Measurements from ENCODE around the gene AKNAD1.

The AKNAD1 gene

DNA sequence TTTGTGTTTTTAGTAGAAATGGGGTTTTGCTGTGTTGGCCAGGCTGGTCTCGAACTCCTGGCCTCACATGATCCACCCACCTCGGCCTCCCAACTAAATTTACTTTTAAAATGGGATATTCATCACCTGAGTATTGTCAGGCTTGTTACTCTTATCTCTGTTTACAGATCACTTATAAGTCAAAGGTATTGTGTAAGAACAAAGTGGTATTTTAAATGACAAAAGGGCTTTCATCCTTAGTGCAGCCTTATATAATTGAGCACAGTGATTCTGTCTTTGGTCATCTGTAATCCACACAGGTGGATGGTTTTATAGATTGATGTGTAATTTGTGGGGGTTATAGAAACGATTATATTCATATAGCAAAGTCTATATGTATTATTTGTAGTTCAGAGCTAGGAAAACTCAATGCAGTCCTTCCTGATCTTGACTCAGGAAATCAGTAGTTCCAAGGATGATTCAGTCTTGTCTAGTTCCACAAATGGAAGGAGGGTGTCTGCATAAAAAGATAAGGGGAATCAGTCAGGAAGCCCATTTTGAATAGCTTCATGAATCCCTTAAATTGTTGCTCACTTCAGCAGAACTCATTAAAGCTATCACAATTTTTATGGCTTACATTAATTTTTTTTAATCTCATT is 75.8 kb downstream of the AKNAD1 start:
- no peak for DNase-seq

DNA sequence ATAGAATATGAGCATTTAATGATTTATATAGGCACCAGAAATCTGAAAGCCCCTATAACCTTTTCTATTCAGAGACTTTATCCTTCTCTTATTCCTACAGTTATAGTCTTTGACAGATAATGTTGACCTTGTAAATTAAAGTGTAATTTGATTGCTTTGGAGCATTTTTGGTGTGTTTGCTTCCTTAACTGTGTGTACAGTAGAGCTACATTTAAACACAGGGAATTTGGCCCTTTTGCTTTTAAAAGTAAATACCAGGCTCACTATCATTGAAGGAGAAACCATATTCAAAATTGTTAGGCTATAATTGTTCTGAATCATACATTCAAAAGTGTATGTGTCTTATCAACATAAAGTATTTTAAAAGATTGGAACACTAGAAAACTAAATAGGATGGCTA is 77.4 kb downstream of the AKNAD1 start:
- DNase-seq: no peak

DNA sequence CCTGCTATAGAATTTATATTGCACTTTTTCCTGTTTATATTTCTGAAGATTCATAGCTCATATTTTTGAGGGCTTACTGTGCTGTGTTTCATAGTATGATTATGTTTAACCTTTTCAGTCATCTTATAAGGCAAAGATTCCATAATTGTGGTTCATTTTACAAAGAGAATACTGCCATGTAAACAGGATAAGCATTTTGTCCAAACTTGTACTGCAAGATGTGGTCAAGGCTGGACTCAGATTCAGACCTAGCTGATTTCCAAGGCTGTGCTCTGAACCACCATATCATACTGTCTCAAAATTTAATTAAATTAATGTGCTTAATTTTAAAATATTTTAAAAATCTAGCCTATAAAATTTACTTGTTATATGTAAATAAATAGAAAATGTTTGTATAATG is 79.1 kb downstream of the AKNAD1 start:
- DNase-seq: no peak

DNA sequence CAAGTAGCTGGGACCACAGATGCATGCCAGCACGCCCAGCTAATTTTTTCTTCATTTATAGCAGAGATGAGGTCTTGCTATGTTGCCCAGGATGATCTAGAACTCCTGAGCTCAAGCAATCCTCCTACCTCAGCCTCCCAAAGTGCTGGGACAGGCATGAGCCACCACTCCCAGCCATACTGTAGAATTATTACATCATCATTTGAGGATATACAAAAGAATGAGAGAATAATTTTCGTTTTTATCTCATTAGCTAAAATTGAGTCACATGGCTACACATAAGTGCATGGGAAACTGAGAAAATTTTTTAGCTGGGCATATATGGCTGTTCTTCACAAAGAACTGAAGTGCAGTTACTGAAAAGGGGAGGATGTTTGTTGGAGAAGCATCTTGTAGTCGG is 89.2 kb downstream of the AKNAD1 start:
- DNase-seq: no peak

DNA sequence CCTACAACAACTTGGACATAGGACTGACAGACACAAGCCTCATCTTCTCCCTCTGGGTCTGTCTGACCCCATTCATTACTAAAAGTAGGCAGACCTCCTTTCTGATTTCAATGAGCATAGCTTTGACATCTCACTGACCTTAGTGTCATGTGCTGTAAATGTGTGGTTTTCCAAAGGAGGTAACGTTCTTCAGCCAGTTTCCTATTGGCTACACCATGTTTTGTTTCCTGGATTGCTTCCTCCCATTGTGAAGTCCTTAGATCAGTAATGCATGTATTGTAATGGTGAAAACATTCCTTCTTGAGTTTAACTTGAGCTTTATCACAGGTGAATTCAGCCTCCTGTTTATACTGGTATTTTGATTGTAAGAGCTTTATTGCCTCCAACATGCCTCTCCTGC is 89.8 kb downstream of the AKNAD1 start:
- no peak for DNase-seq

All from amniotic stem cell (primary cell).